Thyroid gland (tissue), 4 donors: ENCODE measurements around the gene CAMTA1. TPM values are rescaled to one million over a fixed set of nuclear protein-coding genes. Genes with fewer than 3 reads are reported as not detected.

Experiments used
- DNase-seq, 2 donors: peaks; one replicate each; pipeline ENCODE4 v3.0.0-alpha.2; 2019
- H3K27ac ChIP-seq, 3 donors: fragments of 200-600 bp; sonication (generic); 1 replicate in 2 of 3; 2 replicates in 1 of 3; pipeline ENCODE4 v1.5.1; 2016 to 2019; ENCODE audit warnings: mild to moderate bottlenecking in 1 of 3, moderate library complexity in 1 of 3
- H3K27me3 ChIP-seq: fragments of 200-600 bp; sonication (generic); one replicate; pipeline ENCODE4 v1.5.1; 2019
- H3K36me3 ChIP-seq, 2 donors: fragments of 200-600 bp; sonication (generic); one replicate each; pipeline ENCODE4 v1.5.1; 2016 to 2019
- H3K4me1 ChIP-seq, 2 donors: fragments of 200-600 bp; sonication (generic); one replicate each; pipeline ENCODE4 v1.5.1; 2017 to 2019
- H3K4me3 ChIP-seq, 3 donors: fragments of 200-600 bp; sonication (generic); replicated peaks in 1 of 3; 1 replicate in 2 of 3; 2 replicates in 1 of 3; pipeline ENCODE4 v1.5.1; 2016; ENCODE audit warnings: mild to moderate bottlenecking in 1 of 3
- H3K9me3 ChIP-seq: fragments of 200-600 bp; sonication (generic); one replicate; pipeline ENCODE4 v1.5.1; 2017
- CTCF ChIP-seq, 6 experiments: fragments of 200-600 bp in 3 of 6; fragments of 450-650 bp in 3 of 6; sonication (generic) in 3 of 6; IDR thresholded peaks; one replicate each; pipeline ENCODE4 v1.5.1; 2016 to 2019; ENCODE audit warnings: antibody characterized with exemption in 6 of 6, mild to moderate bottlenecking in 2 of 6, inconsistent platforms in 1 of 6, moderate library complexity in 1 of 6
- POLR2A ChIP-seq, 2 donors: fragments of 450-650 bp; IDR thresholded peaks; one replicate each; pipeline ENCODE4 v1.6.1; 2017; ENCODE audit warnings: antibody characterized with exemption in 2 of 2, mild to moderate bottlenecking in 2 of 2, moderate library complexity in 1 of 2
- WGBS, 2 donors: methylation state at CpG; one replicate each; pipeline ENCODE4 v1.1.5; 2017; 5-methylcytosine and 5-hydroxymethylcytosine counted together
- intact Hi-C: fragments of 100-400 bp; cut with DNase I; formaldehyde crosslinking; loops from one replicate; pipeline ENCODE4 v1.15.1; 2023
- total RNA-seq, 4 donors: library from RNA; depleted of rRNA; stranded (reverse); fragments of >200 nt; gene quantifications; one replicate each; pipeline ENCODE4 v1.2.3, GENCODE V29; 2016

Gene CAMTA1
- total RNA-seq, 4 donors from 2014 or later = 63.9 to 124 (median 101) TPM

- TF ChIP-seq CTCF (IDR thresholded peaks at IDR 0.05) (no peak), POLR2A (IDR thresholded peaks at IDR 0.05) (no peak)
- peaks cover 3 to 4% of the 10 kb centered on the region in 2 donors for H3K4me1 ChIP-seq
- no peak for DNase-seq
- no peaks in the 10 kb centered on the region for H3K9me3 ChIP-seq
- H3K4me3 ChIP-seq = no peak overlapping the region
- 88 to 89% methylated on average over 5 to 8 of the region's 8 CpGs for WGBS, 2 donors
- no peak overlapping the region for H3K27ac ChIP-seq
- no peaks in the 10 kb centered on the region for H3K36me3 ChIP-seq
- H3K27me3 ChIP-seq = no peaks in the 10 kb centered on the region
- intact Hi-C loops = no loop called here
These were observed 898.9 kb downstream of the CAMTA1 start for GRCh38 chr1:7684132-7684531.

- Histone ChIP-seq H3K9me3 (no peaks in the 10 kb centered on the region), H3K4me3 (no peak overlapping the region), H3K27ac (no peak overlapping the region), H3K4me1 (peaks cover under 1 to 3% of the 10 kb centered on the region in 2 donors), H3K36me3 (no peaks in the 10 kb centered on the region), H3K27me3 (no peaks in the 10 kb centered on the region)
- intact Hi-C loops = no loop called here
- TF ChIP-seq POLR2A (IDR thresholded peaks at IDR 0.05) = no peak
- no peak for TF ChIP-seq CTCF (IDR thresholded peaks at IDR 0.05)
- 90 to 94% methylated on average over 29 of the region's 29 CpGs for WGBS, 2 donors
- no peak for DNase-seq
These were observed 899.8 kb downstream of the CAMTA1 start for GRCh38 chr1:7684861-7685635.

- intact Hi-C loops = no loop called here
- Histone ChIP-seq H3K4me3 (no peak overlapping the region), H3K27me3 (no peaks in the 10 kb centered on the region), H3K36me3 (no peaks in the 10 kb centered on the region), H3K4me1 (no peaks in the 10 kb centered on the region), H3K27ac (no peak overlapping the region), H3K9me3 (no peaks in the 10 kb centered on the region)
- no peak for DNase-seq
- 67 to 77% methylated on average over 16 of the region's 16 CpGs for WGBS, 2 donors
- TF ChIP-seq CTCF (IDR thresholded peaks at IDR 0.05) (no peak), POLR2A (IDR thresholded peaks at IDR 0.05) (no peak)
These were observed 901.1 kb downstream of the CAMTA1 start for GRCh38 chr1:7686301-7686850.

- Histone ChIP-seq H3K27me3 (no peaks in the 10 kb centered on the region), H3K4me1 (no peaks in the 10 kb centered on the region)
These were observed 902.2 kb downstream of the CAMTA1 start for GRCh38 chr1:7687411-7687810.

More at GRCh38 chr1:7687411-7687810, 902.2 kb downstream of the CAMTA1 start:
- 75% methylated on average over 9 of the region's 9 CpGs for WGBS, 2 donors
- intact Hi-C loops = no loop called here
- Histone ChIP-seq H3K36me3 (no peaks in the 10 kb centered on the region), H3K9me3 (no peaks in the 10 kb centered on the region), H3K4me3 (no peak overlapping the region), H3K27ac (no peak overlapping the region)
- TF ChIP-seq POLR2A (IDR thresholded peaks at IDR 0.05) (no peak), CTCF (IDR thresholded peaks at IDR 0.05) (no peak)
- no peak for DNase-seq
